ENCODE data around the gene NPM3. TPM values are rescaled to one million over a fixed set of nuclear protein-coding genes. Genes with fewer than 3 reads are reported as not detected.

The NPM3 gene
- total RNA-seq, 1 donor from 2014 or later, result 63.6 TPM

Other genes with a start within 250 kb of the NPM3 start
- gene POLL, start 195.2 kb downstream of the NPM3 start, total RNA-seq (ENCODE audit: low replicate concordance), result 39.3 and 39.8 TPM in 2 replicates
- gene DPCD, start 195.1 kb downstream of the NPM3 start, total RNA-seq (ENCODE audit: low replicate concordance), result 32.3 and 37.3 TPM in 2 replicates
- gene FBXW4, start 88.3 kb downstream of the NPM3 start, total RNA-seq (ENCODE audit: low replicate concordance), result 39.0 and 43.7 TPM in 2 replicates
- gene FGF8, start 7.3 kb downstream of the NPM3 start, total RNA-seq (ENCODE audit: low replicate concordance), result 3.8 TPM in 1 of 2 replicates, not detected in the other
- 99.5 and 99.6 TPM in 2 replicates for gene OGA, start 35.0 kb upstream of the NPM3 start, total RNA-seq (ENCODE audit: low replicate concordance)
- gene KCNIP2, start 60.4 kb upstream of the NPM3 start, total RNA-seq (ENCODE audit: low replicate concordance), result 1.4 and 4.9 TPM in 2 replicates